Measurements from ENCODE around the gene BPIFB6.

Gene BPIFB6

GRCh38 chr20:33064572-33065287 lies 33.3 kb downstream of the BPIFB6 start:
- DNase-seq (ENCODE audit: low spot score) = no peak

DNA sequence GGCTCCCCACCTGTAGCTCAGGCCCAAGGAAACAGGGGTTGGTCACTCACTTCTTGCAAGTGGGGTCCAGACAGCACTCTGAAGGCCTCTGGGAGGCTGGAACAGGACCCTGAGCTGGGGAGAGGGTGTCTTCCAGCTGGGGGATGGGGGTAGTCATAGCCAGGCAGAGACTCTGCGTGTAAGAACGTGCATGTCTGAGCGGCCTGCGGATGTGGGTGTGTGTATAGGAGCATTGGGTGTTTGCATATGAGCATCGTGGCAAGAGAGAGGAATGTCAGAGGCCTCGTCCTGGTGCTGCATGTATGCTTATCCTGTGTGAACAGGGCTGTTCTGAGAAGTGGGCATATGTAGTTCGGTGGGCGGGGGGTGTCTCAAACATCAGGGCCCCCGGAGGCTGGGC lies 34.3 kb downstream of the BPIFB6 start:
- no peak for DNase-seq (ENCODE audit: low spot score)

DNA sequence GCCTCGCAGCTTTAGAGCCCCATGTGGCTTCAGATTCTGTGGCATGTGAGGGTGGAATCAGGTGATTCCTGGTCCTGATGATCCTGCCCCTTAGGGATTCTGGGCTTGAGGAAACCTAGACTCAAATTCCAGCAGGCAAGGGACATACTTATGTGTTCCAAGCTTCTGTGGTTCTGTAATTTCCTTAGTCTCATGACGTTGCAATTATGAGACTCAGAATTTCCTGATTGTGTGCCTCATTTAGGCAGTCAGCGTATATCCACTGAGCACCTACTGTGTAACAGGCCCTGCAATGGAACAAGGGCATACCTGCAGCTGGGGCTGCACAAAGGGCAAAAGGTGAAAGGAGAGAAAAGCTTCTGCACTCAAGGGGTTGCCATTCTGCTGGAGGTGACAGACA lies 36.4 kb downstream of the BPIFB6 start:
- DNase-seq (ENCODE audit: low spot score) = no peak

DNA sequence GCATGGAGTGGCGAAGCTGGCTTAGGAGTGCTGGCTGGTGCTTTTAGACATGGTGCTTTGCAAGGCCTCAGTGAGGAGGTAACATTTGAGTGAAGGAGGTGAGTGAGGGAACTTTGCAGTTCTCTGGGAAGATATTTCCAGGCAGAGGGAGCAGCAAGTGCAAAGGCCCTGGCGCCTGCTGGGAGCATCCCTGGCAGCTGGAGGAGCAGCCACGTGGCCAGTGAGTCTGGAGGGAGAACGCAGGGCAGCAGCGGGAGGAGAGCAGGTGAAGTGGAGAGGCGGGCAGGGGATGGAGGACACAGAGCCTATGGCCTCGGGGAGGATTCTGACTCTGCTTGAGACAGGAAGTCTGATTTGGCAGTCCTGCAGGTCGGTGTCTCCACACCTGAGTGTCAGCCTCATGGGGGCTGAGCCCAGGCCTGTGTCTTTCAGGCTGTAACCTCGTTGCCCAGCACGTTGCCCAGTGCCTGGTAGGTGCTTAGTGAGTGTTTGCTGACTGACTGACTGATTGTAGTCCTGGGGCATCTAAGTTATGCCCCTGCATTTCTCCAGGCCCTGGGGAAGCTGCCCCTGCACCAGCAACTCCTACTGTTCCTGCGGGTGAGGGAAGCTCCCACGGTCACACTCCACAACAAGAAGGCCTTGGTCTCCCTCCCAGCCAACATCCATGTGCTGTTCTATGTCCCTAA lies 36.9 kb downstream of the BPIFB6 start:
- no peak for DNase-seq (ENCODE audit: low spot score)

DNA sequence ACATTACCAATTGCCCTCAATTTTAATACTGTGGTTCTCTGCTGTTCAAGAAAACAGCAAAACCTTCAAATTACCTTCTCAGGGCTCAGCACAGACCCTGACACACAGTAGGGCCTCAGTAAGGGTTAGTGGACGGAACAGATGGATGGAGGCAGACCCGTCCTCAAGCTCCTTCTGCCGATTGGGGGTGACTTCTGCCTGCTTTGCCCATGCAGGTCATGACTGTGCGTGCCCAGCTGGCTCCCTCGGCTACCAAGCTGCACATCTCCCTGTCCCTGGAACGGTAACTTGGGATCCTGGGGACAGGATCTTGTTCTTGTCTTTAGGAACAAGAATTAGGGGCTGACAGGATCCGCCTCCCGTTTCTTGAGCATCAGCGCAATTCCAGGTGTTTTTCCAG lies 38.2 kb downstream of the BPIFB6 start:
- no peak for DNase-seq (ENCODE audit: low spot score)

DNA sequence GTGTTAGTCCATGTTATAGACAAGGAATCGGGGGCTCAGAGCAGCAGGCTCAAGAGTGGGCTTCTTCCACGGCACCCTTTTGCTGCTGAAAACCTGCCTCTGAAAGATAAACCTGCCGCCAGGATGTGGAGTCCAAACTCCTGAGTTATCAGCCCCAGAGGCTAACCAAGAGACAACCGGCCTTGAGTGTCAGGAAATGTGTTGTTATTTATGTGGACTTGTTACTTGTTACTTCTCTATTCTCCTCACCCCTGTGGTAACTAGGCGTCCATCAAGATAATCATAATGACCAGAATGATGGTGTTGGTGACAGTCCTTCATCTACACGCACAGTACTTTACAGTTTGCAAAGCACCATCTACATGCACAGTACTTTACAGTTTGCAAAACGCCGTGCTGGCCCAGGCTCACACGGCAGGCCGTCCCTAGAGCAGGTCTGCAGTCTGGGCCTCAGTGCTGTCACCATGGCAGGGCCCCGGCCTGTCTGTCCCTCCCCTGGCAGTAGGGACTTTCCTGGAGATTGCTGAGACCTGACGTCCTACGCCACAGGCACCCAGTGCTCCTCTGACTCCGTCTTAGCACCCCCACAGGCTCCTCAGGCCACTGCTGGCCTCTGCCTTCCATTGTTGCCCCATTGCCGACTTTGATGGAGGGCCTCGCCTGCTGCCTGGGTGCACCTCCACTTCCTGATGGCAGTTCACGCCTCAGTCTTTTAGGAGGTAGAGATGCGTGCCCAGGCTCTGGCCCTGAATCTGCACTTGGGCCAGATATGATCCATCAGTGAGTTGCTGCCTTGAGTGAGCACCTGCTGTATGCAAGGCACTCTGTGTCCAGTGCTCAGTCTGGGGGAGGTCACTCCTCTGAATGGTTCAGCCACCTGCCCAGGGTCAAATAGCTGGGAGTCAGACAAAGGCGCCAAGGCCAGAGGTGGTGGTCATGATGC lies 38.9 kb downstream of the BPIFB6 start:
- DNase-seq (ENCODE audit: low spot score) = no peak

GRCh38 chr20:33071198-33071597 lies 39.8 kb downstream of the BPIFB6 start:
- DNase-seq (ENCODE audit: low spot score) = no peak

- no peak for DNase-seq (ENCODE audit: low spot score)
Measured at GRCh38 chr20:33072362-33072761, 40.9 kb downstream of the BPIFB6 start.

GRCh38 chr20:33072813-33073212 lies 41.4 kb downstream of the BPIFB6 start:
- DNase-seq (ENCODE audit: low spot score) = no peak

- no peak for DNase-seq (ENCODE audit: low spot score)
Measured at GRCh38 chr20:33074675-33075074, 43.2 kb downstream of the BPIFB6 start.

GRCh38 chr20:33075281-33075680 lies 43.8 kb downstream of the BPIFB6 start:
- no peak for DNase-seq (ENCODE audit: low spot score)

- no peak for DNase-seq (ENCODE audit: low spot score)
Measured at GRCh38 chr20:33076662-33077372, 45.4 kb downstream of the BPIFB6 start.

- no peak for DNase-seq (ENCODE audit: low spot score)
Measured at GRCh38 chr20:33079259-33079658, 47.8 kb downstream of the BPIFB6 start, which contains the start of gene BPIFB4. TSS of gene BPIFB4 (plus strand) at chr20:33079643. CDS start at chr20:33081527, 1,884 bp downstream.

DNA sequence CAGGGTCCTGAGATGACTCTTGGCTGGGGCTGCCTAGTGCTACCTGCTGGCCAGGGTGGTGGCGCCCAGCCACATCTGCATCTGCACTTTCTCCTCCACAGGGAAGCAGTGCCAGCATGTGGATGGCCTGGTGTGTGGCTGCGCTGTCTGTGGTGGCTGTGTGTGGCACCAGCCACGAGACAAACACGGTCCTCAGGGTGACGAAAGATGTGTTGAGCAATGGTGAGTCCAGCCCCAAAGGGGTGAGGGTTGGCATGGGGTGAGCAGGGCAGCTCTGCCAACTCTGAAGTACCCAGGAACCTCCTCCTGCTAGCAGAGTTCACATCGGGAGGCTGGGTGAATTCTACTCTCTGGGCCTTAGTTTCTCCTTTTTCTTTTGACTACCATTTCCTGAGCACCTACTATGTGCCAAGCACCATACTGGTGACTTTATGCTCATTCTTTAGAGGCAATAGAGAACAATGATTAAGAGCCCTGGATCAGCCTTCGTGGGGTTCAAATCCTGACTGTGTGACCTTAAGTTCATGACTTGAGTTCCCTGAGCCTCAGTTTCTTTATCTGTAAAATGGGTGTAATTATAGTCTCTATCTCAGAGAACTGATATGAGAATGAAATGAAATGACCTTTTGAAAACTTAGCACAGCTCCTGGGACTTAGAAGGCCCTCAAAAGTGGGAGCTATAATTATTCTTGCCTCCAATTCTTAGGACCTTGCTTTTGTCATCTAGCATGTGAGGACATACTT lies 50.1 kb downstream of the BPIFB6 start:
- no peak for DNase-seq (ENCODE audit: low spot score)

- no peak for DNase-seq (ENCODE audit: low spot score)
Measured at GRCh38 chr20:33082546-33082945, 51.1 kb downstream of the BPIFB6 start.

DNA sequence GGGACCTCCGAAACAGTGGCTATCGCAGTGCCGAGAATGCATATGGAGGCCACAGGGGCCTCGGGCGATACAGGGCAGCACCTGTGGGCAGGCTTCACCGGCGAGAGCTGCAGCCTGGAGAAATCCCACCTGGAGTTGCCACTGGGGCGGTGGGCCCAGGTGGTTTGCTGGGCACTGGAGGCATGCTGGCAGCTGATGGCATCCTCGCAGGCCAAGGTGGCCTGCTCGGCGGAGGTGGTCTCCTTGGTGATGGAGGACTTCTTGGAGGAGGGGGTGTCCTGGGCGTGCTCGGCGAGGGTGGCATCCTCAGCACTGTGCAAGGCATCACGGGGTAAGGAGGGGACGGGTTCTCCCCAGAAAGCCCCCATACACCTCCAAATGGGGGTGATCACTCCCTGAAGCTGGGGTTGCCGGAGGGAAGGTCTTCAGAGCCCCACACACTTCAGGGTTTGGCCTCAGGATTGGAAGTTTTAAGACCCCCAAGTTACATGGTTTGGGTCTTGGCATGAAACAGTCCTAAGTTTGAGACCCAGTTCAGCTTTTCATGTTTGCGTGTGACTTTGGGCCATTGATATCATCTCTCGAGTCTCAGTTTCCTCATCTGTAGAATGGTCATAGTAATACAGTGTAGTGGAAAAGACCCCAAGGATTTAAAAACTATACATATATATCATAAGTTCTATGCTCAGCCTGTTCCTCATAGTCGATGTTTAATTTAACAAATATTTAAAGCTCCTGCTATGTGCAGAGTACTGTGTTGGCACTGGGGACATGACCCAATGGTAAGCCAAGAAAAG lies 52.3 kb downstream of the BPIFB6 start:
- DNase-seq (ENCODE audit: low spot score) = no peak

DNA sequence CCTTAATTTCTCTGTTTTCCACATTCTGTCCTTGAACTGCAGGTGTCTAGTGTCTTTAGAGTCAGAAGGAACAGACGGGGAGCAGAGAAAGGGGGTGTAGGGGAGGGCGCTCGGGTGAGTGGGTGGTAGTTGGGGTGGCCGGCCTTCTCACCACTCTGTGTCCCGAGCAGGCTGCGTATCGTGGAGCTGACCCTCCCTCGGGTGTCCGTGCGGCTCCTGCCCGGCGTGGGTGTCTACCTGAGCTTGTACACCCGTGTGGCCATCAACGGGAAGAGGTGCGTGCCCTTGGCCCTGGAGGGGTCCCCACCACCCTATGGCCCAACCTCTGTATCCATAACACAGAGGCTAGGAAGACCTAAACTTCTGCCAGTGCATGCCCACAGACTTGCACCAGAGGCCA lies 53.3 kb downstream of the BPIFB6 start:
- DNase-seq (ENCODE audit: low spot score) = no peak

DNA sequence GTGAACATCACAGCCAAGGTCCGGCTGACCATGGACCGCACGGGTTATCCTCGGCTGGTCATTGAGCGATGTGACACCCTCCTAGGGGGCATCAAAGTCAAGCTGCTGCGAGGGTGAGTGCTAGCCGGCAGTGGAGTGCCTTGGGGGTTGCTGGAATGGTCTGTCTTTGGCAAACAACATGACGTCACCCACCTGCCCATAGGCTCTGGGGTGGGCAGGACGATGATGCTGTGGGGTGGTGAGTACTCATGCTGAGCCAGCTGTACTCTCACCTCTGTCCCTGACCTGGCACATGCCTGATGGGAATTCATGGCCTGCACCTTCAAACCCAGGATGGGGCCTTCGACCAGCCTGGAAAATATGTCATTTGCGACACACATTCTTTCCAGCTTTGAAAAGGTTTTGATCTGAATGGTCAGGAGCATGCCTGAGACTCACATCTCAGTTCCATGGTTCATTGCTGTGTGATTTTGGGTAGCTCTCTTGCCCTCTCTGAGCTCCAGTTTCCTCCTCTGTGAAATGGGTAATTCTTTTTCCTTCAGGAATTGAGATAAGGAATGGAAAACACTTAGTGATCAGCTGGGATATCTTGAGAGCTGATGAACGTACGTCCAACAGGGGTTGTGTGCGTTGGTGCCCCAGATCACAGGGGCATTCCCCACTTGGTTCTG lies 54.7 kb downstream of the BPIFB6 start:
- DNase-seq (ENCODE audit: low spot score) = no peak

- no peak for DNase-seq (ENCODE audit: low spot score)
Measured at GRCh38 chr20:33091147-33091546, 59.7 kb downstream of the BPIFB6 start.

DNA sequence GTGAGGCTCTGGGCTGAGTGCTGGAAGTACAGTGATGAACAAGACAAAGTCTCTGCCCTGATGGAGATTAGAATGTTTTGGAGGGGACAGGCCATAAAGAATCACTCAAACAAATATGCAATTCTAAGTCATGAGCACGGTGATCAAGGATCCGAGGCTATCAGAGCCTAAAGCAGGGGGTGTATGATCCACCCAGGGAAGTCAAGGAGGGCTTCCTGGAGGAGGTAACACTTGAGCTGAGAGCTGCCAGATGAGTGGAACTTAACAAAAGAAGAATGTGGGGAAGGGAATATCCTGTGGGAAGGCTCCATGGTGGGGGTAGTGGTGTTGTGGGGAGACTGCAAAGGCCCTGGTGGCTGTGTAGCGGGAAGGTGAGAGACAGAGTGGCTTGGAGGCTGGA lies 60.2 kb downstream of the BPIFB6 start:
- DNase-seq (ENCODE audit: low spot score) = no peak
